GM21576 (cell line): Measurements from ENCODE around the gene CALM1.
"Not testable (repeated sequence)": the region's sequence is repeated elsewhere in the genome, so short reads cannot be mapped to it uniquely, and the experiment has no call there.

Source experiments
- ATAC-seq: cut with Tn5 transposase; IDR thresholded peaks from one replicate; pipeline ENCODE4 v1.9.1; 2021; ENCODE audit warnings: mild to moderate bottlenecking, moderate library complexity; ENCODE audit not compliant: unreplicated experiment

Gene CALM1

DNA sequence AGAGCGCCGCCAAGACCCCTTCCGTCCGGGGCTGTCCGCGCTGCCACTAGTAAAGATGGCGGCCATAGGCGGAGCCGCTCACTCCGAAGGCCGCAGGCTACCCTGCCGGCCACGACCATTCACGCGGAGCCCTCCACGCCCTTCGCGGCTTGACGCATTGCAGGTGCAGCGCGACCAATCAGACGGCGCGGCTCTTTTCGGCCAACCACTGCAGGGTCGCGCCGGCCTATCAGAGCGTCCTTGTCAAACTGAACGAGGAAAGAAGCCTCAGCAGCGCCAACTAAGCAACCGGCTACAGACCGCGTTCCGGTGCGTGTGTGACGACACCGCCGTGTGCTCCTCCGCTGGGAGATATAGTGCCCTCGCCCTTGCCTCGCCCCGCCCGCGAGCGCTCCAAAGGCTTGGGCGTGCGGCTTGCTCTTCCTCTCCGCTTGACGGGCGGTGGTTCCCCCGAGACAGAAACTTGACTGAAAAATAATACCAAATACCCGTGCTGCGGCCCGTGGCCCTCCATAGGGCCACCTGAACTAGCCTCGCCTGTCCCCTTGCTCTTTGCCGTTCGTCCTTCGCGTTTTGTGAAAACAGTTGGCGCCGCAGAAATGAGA lies 13.6 kb upstream of the CALM1 start:
- peak; percentile 89 for ATAC-seq

- ATAC-seq, result peak; percentile 3
These were observed 12.9 kb upstream of the CALM1 start for GRCh38 chr14:90383731-90384542.

DNA sequence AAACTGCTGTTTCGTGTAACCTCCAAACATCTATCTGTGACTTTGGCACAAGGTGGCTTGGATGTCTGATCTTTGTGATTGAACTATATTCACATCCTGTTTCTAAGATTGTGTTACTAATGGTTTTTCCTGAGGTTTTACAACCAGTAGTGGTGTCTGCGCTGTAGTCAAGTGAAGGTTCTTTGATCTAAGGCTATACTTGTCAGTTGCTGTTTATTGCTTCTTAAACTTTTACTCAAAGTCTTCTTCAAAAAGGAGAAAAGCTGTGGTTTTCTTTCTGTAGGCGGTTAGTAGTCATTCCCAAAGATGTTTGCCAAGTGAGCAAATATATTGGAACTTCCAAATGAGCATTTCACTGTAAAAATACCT lies 12.3 kb upstream of the CALM1 start:
- no peak for ATAC-seq

- no peak for ATAC-seq
These were observed 10.5 kb upstream of the CALM1 start for GRCh38 chr14:90386321-90386720.

DNA sequence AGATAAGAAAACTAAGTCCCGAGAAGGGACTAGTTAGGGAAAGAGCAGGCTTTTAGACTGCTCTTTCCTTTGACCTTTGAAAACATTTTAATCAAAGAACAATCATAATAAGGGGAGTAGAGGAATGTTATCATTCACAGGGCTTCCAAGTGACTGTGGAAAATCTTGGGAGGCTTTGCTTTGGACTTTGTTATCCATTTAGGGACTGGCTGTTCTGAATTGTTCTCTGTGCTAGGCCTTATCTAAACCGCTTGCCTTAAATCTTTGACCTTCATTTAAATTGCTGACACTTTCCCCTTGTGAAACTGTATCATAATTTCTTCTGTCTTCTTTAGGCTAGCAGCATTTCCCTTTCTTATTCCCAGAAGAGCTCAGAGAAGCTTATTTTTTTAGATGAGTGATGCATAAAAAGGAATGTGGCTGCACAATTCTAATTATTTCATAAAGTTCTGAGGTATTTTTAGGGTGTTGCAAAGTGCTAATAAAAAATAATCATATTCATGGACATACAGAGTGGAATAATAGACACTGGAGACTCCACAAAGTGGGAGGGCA lies 9.5 kb upstream of the CALM1 start:
- no peak for ATAC-seq

DNA sequence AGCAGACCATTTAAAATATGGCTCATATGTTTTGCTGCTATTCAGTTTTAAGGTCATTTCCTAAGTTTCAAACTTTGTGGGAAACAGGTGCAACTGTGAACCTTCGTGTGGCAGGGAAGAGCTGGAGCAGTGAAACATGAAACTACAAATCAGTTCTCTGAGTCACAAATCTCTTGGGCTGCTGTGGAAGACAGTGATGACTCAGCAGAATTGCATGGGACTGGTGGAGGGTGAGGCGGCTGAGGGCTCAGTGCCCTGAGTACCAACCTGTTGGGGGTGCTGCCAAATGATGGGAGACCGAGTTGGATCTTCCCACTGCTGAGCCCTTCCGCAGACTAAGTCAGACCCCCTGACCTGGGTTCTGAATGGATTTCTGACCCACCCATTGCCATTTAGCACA lies 8.4 kb upstream of the CALM1 start:
- ATAC-seq, result no peak

- ATAC-seq, result no peak
These were observed 7.8 kb upstream of the CALM1 start for GRCh38 chr14:90388982-90389381.

DNA sequence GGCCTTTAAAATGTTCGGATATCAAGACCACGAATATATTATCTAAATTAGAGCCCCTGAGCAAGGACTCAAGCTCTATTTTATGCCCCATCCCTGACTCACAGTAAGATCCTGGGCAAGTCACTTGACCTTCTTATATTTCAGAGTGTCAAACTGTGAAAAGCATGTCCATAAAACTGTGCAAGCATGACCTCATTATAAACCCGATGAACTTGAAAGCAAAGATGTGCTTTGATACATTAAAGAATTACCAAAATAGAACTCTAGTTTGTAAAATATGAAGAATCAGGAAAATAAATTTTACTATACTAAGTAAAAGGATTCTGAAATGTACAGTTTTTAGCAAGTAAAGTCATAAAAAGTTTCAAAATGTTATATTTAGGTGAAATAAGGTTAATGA lies 2.9 kb upstream of the CALM1 start:
- no peak for ATAC-seq

GRCh38 chr14:90394782-90395181 lies 2.0 kb upstream of the CALM1 start:
- ATAC-seq, result not testable (repeated sequence)

DNA sequence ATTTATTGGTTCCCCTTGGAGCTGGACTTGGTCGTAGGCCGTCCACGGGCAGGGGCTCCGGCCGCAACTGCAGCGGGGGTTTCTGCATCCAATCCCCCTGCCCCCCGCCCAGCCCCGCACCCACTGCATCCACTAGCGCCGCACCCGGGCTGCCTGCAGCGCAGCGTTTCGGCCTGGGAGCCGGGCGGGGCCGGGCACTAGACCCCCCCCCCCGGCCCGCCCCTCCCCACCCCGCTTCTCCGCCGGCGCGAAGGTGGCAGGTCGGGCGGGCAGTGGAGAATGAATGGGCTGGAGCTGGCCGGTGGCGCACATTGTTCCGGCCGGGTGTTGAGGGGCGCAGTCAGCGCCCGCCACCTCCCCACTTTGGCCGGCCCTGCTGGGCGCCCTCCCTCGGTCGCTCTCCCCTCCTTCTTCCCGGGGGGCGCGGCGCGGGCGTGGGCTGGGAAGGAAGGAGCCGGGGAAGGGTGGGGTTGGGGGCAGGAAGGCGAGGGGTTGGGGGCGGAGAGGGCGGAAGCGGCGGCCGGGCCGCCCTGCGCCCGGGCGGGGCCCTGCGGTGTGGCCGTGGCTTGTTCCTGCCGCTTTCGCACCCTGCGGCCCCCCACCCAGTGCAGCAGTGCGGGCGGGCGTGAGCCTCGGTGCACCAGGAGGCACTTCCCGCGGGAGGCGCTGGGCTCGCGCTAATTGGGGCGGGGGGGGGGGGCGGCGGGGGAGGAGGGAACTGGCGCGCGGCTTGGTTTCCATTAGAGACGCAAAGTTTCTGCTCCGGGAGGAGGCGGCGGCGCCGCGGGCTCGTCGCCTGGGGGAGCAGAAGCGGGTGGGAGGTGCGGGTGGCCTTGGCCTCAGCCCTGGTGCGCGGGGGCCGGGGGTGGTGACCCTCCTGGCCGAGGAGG lies 841 bp downstream of the CALM1 start:
- peak; percentile 20 for ATAC-seq

DNA sequence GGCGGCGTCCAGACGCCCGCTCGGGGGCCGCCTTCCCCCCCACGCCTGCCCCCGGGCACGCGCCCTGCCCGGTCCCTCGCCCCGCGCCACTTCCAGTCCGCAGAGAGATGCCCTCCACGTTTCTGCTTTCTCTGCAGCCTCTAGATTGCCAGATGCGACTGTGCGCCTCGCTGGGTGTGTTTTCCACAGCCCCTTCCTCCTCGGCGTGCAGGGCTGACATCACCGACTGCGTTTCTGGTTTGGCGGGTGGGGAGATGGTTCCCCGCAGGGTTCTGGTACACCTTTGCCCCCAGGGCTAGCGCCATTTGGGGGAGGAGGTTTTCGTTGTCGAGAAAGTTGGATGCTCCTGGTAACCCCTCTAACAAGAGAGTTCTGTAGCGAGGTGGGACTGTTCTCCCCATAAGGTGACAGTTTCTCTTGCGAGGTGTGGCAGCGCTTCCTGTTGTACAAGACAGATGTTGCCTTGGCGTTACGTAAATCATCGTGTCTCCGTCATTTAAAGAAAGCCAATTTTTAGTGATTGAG lies 1.5 kb downstream of the CALM1 start:
- peak; percentile 14 for ATAC-seq

DNA sequence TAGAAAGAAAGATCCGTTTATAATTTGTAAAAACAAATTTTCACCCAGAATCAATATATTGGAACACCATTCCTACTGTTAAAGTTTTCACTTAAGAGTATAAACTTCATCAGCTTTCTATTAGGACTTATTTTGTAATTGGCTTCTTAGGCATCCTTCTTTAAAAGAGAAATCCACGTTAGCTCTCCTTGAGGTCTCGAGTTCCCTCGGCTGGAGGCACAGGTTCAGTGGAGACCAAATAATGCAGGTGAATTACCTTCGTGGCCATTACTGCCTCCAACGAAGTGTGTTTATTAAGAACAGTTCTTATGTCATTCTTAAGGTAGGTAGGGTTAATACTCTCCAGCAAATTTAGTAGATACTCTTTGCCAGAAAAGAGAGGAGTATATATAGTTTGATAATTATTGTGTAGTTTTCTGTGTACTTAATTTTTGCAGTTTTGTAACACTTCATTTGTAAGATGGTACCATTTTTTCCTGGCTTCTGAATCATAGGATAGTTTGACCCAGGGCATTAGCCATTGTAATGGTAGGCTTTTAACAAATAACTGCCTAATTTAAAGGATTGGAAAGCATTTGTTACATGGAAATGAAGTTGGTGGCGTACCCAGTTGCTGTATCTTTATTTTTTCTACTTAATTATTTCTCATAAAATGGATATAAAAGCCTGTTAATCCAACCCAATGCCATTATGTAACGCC lies 2.2 kb downstream of the CALM1 start:
- no peak for ATAC-seq

- ATAC-seq, result peak; percentile 50
These were observed 3.0 kb downstream of the CALM1 start for GRCh38 chr14:90399541-90400444.

- no peak for ATAC-seq
These were observed 4.2 kb downstream of the CALM1 start for GRCh38 chr14:90400904-90401561.

DNA sequence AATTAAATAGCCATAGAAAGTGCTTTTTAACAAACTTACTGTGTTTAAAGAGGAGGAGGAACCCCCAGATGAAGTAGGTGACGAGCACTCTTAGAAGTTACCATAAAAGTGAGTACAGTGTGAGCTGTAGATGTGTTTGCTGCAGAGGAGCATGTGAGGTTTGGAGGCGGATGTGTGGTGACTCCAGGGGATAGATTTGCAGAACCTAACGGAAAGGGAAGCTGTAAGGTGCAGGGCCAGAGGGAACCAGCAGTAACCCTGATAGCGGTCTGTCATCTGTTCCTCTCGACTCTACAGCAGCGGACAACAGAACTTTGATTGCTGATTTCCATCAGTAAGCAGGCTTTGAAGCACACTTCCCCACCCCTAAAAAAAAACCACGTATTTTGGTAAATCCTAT lies 5.2 kb downstream of the CALM1 start:
- no peak for ATAC-seq

- no peak for ATAC-seq
These were observed 6.2 kb downstream of the CALM1 start for GRCh38 chr14:90403065-90403464.

DNA sequence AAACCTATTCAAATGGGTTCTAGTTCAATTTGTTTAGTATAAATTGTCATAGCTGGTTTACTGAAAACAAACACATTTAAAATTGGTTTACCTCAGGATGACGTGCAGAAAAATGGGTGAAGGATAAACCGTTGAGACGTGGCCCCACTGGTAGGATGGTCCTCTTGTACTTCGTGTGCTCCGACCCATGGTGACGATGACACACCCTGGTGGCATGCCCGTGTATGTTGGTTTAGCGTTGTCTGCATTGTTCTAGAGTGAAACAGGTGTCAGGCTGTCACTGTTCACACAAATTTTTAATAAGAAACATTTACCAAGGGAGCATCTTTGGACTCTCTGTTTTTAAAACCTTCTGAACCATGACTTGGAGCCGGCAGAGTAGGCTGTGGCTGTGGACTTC lies 8.3 kb downstream of the CALM1 start:
- no peak for ATAC-seq

DNA sequence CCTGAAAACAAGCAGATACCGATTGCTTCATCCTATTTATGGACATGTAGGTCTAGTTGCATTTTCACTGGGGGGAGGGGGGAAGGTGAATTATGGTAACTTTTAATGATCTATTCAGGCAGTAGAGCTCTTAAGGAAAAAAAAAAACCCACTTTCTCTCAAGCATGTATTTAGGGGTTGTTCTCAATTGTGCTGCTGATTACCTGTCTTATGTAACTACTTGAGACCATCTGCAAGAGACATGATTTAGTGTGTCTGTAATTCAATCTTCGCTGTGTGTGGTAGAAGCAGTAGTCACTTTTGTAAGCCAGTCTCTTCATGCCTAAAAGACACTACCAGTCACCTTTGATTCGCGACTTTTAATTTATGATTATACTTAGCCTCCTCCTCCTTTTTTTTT lies 8.9 kb downstream of the CALM1 start:
- ATAC-seq, result no peak

GRCh38 chr14:90406384-90406798 lies 9.6 kb downstream of the CALM1 start:
- ATAC-seq, result no peak
